ENCODE measurements around the gene DCTN4.

The DCTN4 gene

DNA sequence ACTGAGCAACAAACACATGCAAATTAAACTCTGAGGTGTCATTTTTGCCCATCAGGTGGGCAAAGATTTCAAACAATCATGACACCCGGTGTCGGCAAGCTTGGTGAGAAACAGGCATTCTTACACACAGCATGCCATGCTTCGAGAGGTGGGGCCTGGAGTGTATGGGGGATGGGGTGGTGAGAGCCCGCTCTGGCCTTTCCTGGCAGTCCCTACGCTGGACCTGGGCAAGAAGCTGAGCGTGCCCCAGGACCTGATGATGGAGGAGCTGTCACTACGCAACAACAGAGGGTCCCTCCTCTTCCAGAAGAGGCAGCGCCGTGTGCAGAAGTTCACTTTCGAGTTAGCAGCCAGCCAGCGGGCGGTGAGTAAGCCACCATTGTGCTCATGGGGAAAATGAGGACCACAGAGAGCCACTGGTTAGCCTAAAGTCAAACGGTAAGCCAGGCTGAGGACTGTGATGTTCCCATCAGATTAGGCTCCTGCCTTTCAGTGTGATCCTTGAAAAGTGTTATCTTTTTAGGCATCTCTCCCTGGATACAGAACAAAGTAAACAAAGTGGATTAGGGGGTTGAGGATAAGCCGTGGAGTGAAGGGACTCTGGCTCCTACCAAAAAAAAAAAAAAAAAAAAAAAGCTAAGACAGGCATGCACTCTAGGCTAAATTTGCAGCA is 88.4 kb downstream of the DCTN4 start:
- no peak for DNase-seq (ENCODE audit: low read depth)

DNA sequence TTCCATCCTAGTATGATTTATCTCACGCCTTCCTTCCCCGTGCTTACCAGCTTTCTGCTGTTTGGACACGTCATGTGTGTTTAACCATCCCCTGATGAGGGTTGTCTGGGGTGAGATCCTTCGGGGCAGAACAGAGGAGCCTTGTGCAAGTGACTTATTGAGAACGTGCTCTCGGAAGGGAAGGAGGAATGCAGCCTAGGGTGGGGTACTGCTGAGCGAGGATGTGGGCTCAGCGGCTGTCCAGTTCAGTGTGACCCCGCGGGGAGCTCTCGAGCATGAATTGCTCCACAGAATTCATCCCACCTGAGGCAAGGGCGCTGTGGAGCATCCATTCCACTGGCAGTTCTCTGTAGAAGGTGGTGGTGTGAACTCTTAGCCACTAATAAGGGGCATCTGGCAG is 93.8 kb downstream of the DCTN4 start:
- DNase-seq (ENCODE audit: low read depth) = no peak

DNA sequence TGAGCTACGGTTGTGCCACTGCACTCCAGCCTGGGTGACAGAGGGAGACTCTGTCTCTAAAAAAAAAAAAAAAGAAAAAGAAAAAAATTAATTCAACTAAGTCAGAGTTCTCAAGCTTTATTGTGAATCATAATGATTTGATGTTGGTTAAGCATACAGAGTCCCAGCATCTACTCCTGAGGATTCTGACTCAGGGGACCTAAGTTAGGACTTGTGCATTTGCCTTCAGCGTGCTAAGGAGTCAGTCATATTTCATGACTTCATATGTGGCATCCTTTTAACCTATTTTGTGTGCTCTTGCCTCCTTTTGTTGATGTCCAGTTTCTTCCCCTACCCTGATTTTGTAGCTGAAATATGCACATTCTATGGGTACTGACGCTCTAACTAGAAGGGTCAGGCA is 94.9 kb downstream of the DCTN4 start:
- DNase-seq (ENCODE audit: low read depth) = no peak

DNA sequence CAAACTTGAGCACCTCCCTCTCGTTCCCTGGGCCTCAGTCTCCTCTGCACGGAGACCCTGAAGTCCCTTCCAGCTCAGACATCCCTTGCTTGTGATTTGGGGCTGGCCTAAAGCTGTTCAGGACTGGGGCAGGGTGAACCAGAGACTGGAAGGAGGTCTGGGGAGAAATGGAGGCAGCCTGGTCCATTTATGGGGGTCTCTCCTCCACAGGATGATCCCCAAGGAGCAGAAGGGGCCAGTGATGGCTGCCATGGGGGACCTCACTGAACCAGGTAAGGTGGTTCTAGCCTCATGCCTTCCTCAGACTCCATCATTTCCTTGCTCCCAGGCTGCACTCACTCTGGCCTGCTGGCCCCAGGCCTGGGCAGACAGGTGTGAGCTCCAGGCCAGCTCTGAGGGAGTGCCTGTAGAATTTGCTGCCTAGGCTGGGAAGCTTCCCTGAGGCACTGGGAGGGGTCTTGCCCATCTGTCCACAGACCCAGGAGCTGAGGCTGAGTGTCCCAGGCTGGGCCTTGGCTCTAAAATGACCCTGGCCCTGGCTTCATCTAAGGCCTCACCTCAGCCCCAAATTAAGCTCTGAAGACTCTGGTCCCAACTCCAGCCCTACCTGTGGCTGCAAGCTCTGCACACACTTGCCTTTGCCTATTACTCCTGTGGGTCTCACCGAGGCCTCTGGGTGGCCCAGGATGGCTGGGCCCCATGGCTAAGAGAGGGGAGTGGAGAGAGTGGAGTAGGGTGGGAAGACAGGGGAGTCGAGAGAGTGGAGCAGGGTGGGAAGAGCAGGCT is 95.9 kb downstream of the DCTN4 start:
- DNase-seq (ENCODE audit: low read depth) = no peak

DNA sequence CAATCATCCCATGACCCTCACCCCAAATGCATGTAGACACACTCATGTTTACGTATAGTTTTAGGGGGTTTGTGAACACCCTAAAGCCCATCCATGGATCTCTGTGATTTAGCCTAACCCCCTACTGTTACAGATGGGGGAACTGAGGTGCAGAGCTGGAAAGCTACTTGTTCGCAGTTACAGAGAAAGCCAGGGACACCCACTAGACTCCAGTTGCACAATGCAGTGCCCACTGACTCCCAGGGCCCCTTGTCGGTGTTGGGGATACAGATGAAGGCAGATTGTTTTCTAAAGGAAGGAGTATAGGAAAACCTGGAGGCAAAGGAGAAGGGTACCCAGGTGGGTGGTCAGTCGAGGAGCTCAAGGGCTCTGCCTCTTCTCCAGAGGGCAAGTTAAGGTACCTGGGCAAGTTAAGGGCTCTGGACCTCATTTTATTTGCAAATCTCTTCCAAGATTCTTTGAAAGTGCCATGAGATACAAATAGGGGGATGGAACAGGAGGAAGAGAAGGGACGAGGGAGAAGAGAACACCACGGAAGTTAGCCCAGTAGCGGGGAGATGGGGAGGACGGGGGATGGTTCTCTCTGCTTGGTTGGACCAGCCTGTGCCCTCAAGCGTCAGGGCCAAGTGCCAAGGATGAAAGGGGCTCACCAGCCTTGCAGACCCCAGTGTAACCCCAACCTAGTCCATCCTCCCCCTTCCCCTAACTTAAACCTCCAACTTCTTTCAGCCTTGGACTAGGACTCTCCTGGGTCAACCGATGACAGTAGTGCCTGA is 96.8 kb downstream of the DCTN4 start:
- no peak for DNase-seq (ENCODE audit: low read depth)

DNA sequence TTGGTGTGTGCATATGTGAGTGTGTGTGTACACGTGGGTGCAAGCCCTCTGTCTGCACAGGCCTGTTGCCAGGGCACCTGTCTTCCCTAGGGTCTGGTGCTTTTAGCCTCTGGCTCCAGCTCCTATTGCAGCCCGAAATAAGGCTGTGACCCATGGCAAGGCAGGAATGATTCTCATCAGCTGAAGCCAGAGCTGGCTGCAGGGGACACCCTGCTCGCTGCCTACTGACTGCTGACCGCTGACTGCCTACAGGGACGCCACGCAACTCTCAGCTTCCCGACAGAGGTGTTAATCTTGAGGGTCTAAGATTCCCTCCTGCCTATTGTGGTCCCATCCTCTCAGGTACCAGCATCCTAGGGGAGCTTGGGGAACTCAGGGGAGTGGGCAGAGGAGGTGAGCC is 97.7 kb downstream of the DCTN4 start, which contains the start of gene MYOZ3:
Gene MYOZ3, plus strand, starts transcription at position 166 of the 400 bp plus-strand sequence. CDS start 1,691 bp downstream, outside the sequence.
- no peak for DNase-seq (ENCODE audit: low read depth)

DNA sequence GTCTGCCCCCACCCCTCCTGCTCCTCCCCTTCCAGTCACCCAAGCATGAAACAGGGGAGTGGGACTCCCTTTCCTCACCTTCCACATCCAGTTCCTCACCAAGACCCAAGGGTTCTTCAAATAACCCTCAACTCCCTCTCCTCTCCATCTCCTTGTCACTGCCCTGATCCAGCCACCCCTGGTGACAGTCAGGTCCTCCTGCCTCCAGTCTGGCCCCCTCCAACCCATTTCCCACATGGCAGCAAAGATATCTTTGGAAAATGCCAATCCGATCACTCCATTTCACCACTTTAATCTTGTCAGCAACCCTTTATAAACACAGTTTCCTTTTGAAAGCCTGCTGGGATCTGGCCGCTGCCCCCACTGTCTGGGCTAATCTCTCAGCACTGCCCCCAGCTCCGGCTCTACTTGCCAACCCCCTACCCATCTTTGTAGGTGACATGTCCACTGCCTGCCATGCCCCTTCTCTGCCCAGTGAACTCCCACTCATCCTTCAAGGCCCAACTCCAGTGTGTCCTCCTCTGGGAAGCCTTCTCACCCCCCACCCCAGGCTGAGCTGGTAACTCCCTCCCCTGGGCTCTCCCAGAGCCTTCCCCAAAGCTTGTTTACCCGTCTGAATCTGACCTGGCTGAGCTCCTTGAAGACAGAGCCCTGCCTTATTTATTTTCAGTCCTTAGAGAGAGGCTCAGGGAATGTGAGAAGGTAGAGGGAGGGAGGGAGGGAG is 98.5 kb downstream of the DCTN4 start:
- no peak for DNase-seq (ENCODE audit: low read depth)

DNA sequence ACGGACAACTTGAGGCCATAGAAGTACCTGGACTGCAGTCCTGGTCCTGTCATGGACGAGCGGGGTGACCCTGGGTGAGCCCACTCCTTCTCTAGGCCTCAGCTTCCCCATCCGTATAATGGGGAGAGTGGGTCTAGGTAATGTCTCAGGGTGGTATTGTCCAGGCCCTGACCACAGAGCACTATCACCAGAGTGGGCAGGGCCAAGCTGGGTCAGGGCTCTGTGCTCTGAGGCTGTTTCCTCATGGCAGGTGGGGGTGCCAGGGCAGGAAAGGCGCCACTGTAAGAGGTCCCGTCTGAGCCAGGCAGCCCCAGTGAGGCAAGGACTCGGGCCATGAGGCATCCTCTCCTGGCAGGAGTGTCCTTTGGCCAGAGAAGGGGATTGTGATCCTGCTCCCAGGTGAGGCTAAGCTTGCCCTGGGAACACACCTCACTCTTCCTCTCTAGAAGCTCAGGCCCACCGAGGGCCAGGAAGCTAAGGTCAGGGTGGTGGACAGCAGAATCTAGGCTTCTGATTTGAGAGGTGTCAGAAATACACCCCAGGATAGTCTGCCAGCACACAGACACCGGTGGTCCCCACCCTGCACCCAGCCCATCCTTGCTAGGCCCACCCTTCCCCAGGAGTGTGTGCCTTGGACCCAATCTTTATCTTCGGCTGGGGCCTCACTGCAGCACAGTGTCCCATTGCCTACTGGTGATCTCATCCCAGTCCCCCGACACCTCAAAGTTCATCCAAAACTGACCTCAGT is 99.3 kb downstream of the DCTN4 start:
- DNase-seq (ENCODE audit: low read depth) = no peak

DNA sequence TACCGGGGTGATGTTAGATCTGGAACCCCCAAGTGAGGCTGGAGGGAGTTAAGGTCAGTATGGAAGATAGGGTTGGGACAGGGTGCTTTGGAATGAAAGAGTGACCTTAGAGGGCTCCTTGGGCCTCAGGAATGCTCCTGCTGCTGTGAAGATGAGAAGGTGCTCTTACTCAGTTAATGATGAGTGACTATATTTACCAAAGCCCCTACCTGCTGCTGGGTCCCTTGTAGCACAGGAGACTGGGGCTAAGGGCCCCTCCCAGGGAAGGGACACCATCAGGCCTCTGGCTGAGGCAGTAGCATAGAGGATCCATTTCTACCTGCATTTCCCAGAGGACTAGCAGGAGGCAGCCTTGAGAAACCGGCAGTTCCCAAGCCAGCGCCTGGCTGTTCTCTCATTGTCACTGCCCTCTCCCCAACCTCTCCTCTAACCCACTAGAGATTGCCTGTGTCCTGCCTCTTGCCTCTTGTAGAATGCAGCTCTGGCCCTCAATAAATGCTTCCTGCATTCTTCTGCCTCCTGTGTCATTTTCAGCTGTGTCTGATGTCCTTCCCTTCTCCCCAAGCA is 100.0 kb downstream of the DCTN4 start:
- DNase-seq (ENCODE audit: low read depth) = no peak

All from activated T-cell treated with anti-CD3 and anti-CD28 coated beads for 1 hour (primary cell).